Endothelial cell of umbilical vein (primary cell): ENCODE results near the gene LMX1A. TPM values are rescaled to one million over a fixed set of nuclear protein-coding genes. Genes with fewer than 3 reads are reported as not detected.

ENCODE experiments used
- BruUV-seq: library from RNA; stranded (reverse); fragments of 400-500 nt; replicated peaks from 2 replicates; lab custom pipeline; 2021; lab: Mats Ljungman, UMichigan
- CTCF ChIA-PET: fragments of 300-600, 350-600 bp; sonication (Branson Sonifier 250); formaldehyde crosslinking; loops from one replicate; lab custom pipeline; 2021; ENCODE audit warnings: antibody characterized with exemption, inconsistent platforms; lab: Charles Lee
- POLR2A ChIA-PET: fragments of 300-600, 350-600 bp; sonication (Branson Sonifier 250); formaldehyde crosslinking; loops from one replicate; lab custom pipeline; 2021; ENCODE audit warnings: antibody characterized with exemption, inconsistent platforms; lab: Charles Lee
- DNase-seq: peaks from one replicate; pipeline ENCODE4 v3.0.0-alpha.2; 2011; ENCODE audit warnings: low read depth, low spot score
- FAIRE-seq: peaks from 2 replicates; lab custom pipeline; 2011; peaks lifted over from hg19 to GRCh38; lab: Jason Lieb, UNC
- H2AFZ ChIP-seq: 2 replicates; pipeline ENCODE4 v1.6.0; 2012; ENCODE audit warnings: low read depth, low read length, control low read depth, inconsistent platforms
- H3K27ac ChIP-seq: 2 replicates; pipeline ENCODE4 v1.5.1; 2011; ENCODE audit warnings: low read depth, mild to moderate bottlenecking, control low read depth, low read length, moderate library complexity; ENCODE audit not compliant: insufficient read depth
- H3K27me3 ChIP-seq, 2 experiments: 2 replicates each; pipeline versions ENCODE4 v1.6.0 to v1.6.1; 2011; ENCODE audit warnings: low read length in 2 of 2, mixed read lengths in 1 of 2; ENCODE audit not compliant: control insufficient read depth in 2 of 2, insufficient read depth in 2 of 2
- H3K36me3 ChIP-seq, 2 experiments: 2 replicates in 1 of 2; 3 replicates in 1 of 2; pipeline ENCODE4 v1.5.1; 2011; ENCODE audit warnings: low read length in 2 of 2, mild to moderate bottlenecking in 1 of 2, moderate library complexity in 1 of 2; ENCODE audit not compliant: control insufficient read depth in 2 of 2, insufficient read depth in 2 of 2; ENCODE audit errors: extremely low read depth in 1 of 2
- H3K4me1 ChIP-seq: 3 replicates; pipeline ENCODE4 v1.5.1; 2011; ENCODE audit warnings: mild to moderate bottlenecking, low read length; ENCODE audit not compliant: control insufficient read depth, insufficient read depth; ENCODE audit errors: extremely low read depth
- H3K4me2 ChIP-seq: 2 replicates; pipeline ENCODE4 v1.6.1; 2011; ENCODE audit warnings: low read length, control low read depth, mixed read lengths; ENCODE audit not compliant: insufficient read depth
- H3K4me3 ChIP-seq, 3 experiments: fragments of 200-600 bp in 1 of 3; sonication (generic), shearing (Covaris generic) in 1 of 3; replicated peaks in 1 of 3; 2 replicates each; pipeline ENCODE4 v1.5.1; 2011 to 2016; ENCODE audit warnings: control low read depth in 3 of 3, low read length in 3 of 3, mild to moderate bottlenecking in 2 of 3, inconsistent platforms in 1 of 3, low read depth in 1 of 3, moderate library complexity in 1 of 3; ENCODE audit not compliant: insufficient read depth in 1 of 3
- H3K79me2 ChIP-seq: 2 replicates; pipeline ENCODE4 v1.6.0; 2012; ENCODE audit warnings: low read length, inconsistent platforms; ENCODE audit not compliant: control insufficient read depth, insufficient read depth
- H3K9ac ChIP-seq: replicated peaks from 2 replicates; pipeline ENCODE3; 2011; ENCODE audit warnings: low read length, control low read depth; ENCODE audit not compliant: insufficient read depth; ENCODE audit errors: extremely low read depth
- H3K9me1 ChIP-seq: replicated peaks from 3 replicates; pipeline ENCODE4 v1.6.0; 2011; ENCODE audit warnings: mild to moderate bottlenecking, low read length; ENCODE audit not compliant: control insufficient read depth, insufficient read depth; ENCODE audit errors: extremely low read depth
- H3K9me3 ChIP-seq: replicated peaks from 2 replicates; pipeline ENCODE4 v1.5.1; 2012; ENCODE audit warnings: low read length, inconsistent platforms; ENCODE audit not compliant: control insufficient read depth, insufficient read depth
- H4K20me1 ChIP-seq: replicated peaks from 2 replicates; pipeline ENCODE3; 2011; ENCODE audit warnings: mild to moderate bottlenecking, low read length; ENCODE audit not compliant: control insufficient read depth, insufficient read depth; ENCODE audit errors: extremely low read depth
- CTCF ChIP-seq, 2 donors: IDR thresholded peaks; 1 replicate in 1 of 2; 2 replicates in 1 of 2; pipeline ENCODE4 v1.5.1; 2011; ENCODE audit warnings: low read length in 2 of 2, mild to moderate bottlenecking in 2 of 2, moderate library complexity in 2 of 2, control low read depth in 1 of 2, inconsistent platforms in 1 of 2, low read depth in 1 of 2; ENCODE audit not compliant: insufficient read depth in 1 of 2; ENCODE audit errors: extremely low read depth in 1 of 2
- EZH2 ChIP-seq: IDR thresholded peaks from 2 replicates; pipeline ENCODE4 v1.6.1; 2012; ENCODE audit warnings: borderline replicate concordance, low read depth, mild to moderate bottlenecking, moderate library complexity, low read length, inconsistent platforms; ENCODE audit not compliant: severe bottlenecking
- FOS ChIP-seq: IDR thresholded peaks from 2 replicates; pipeline ENCODE4 v1.6.1; 2011; ENCODE audit warnings: mild to moderate bottlenecking, low read length, moderate library complexity, borderline replicate concordance; ENCODE audit not compliant: insufficient read depth
- GATA2 ChIP-seq: IDR thresholded peaks from 2 replicates; pipeline ENCODE4 v1.7.0; 2011; ENCODE audit warnings: low read depth, mild to moderate bottlenecking, moderate library complexity, mixed read lengths, low read length; ENCODE audit not compliant: insufficient read length, insufficient read depth
- JUN ChIP-seq: IDR thresholded peaks from 2 replicates; pipeline ENCODE4 v1.6.1; 2011; ENCODE audit warnings: borderline replicate concordance, low read depth; ENCODE audit not compliant: insufficient read length, insufficient read depth
- MYC ChIP-seq: IDR thresholded peaks from one replicate; pipeline ENCODE4 v1.6.1; 2011; ENCODE audit warnings: mild to moderate bottlenecking, low read depth, low read length
- POLR2A ChIP-seq: IDR thresholded peaks from 2 replicates; pipeline ENCODE4 v1.6.1; 2012; ENCODE audit warnings: low read depth, mild to moderate bottlenecking, control low read depth, low read length
- POLR2AphosphoS5 ChIP-seq: IDR thresholded peaks from 2 replicates; pipeline ENCODE4 v1.6.1; 2012; ENCODE audit warnings: low read depth, mild to moderate bottlenecking, control low read depth, low read length, moderate library complexity; ENCODE audit not compliant: insufficient read depth
- dilution Hi-C: fragments of 300-500 bp; cut with MboI; formaldehyde crosslinking; loops from one replicate; pipeline ENCODE4 v1.15.0; 2019; ENCODE audit warnings: low sequenced_read_pairs; ENCODE audit not compliant: extremely low pct_ligation_motif_present
- intact Hi-C: fragments of 100-400 bp; cut with micrococcal nuclease; formaldehyde crosslinking; loops from one replicate; pipeline ENCODE4 v1.10.0; 2022
- polyA plus RNA-seq, 4 experiments: library from polyadenylated mRNA; depleted of rRNA in 3 of 4; stranded (reverse) in 3 of 4; unstranded in 1 of 4; fragments of >200 nt; gene quantifications; 2 replicates each; pipeline versions ENCODE4 v1.2.1 to v1.2.3, GENCODE V29; 2011 to 2012; ENCODE audit warnings: missing spikeins in 1 of 4
- total RNA-seq: library from RNA; stranded (reverse); gene quantifications from 2 replicates; pipeline ENCODE4 v1.2.3, GENCODE V29; 2021
- TF ChIP-seq, protein P1 (sequence below): IDR thresholded peaks from 2 replicates; pipeline ENCODE4 v1.6.1; 2011; ENCODE audit not compliant: insufficient read depth, insufficient read length

LMX1A gene
- total and polyA plus RNA-seq, 2 donors (not counting 3 experiments of a cell fraction or from before 2014, with no cell fraction given) = not detected

- H3K4me3 ChIP-seq = no peak overlapping the region
- no TSS peak for BruUV-seq
- CTCF ChIA-PET = no interaction called here
- no peak overlapping the region for H3K9ac ChIP-seq
- no peaks in the 10 kb centered on the region for H3K79me2 ChIP-seq
- dilution Hi-C loops = no loop called here
- H2AFZ ChIP-seq = no peak overlapping the region
- H3K27me3 ChIP-seq = no peaks in the 10 kb centered on the region
- H4K20me1 ChIP-seq = no peaks in the 10 kb centered on the region
- no peaks in the 10 kb centered on the region for H3K4me1 ChIP-seq
- no peaks in the 10 kb centered on the region for H3K36me3 ChIP-seq
- POLR2A ChIA-PET = no interaction called here
- peaks cover 2% of the 10 kb centered on the region for H3K9me3 ChIP-seq
- H3K9me1 ChIP-seq = no peaks in the 10 kb centered on the region
- TF ChIP-seq GATA2 (no peak), JUN (no peak), MYC (no peak), POLR2AphosphoS5 (no peak), CTCF (IDR thresholded peaks at IDR 0.05; ENCODE audit: extremely low read depth in 1 of 2, insufficient read depth in 1 of 2, low read depth in 1 of 2, low read length in 2 of 2) (no peak), FOS (no peak), POLR2A (no peak), EZH2 (no peak)
- TF ChIP-seq, protein P1, sequence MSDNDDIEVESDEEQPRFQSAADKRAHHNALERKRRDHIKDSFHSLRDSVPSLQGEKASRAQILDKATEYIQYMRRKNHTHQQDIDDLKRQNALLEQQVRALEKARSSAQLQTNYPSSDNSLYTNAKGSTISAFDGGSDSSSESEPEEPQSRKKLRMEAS = no peak
- H3K27ac ChIP-seq = no peak overlapping the region
- FAIRE-seq (no peak), DNase-seq (no peak)
- intact Hi-C loops = no loop called here
- H3K4me2 ChIP-seq = no peak overlapping the region
These were observed 173.5 kb downstream of the LMX1A start for GRCh38 chr1:165182975-165183374.
